GM19463 (cell line): ENCODE measurements around the gene NCOA5.

Experiments
- ATAC-seq: cut with Tn5 transposase; IDR thresholded peaks from one replicate; pipeline ENCODE4 v1.9.1; 2021; ENCODE audit warnings: mild to moderate bottlenecking, moderate library complexity; ENCODE audit not compliant: unreplicated experiment

NCOA5 gene

DNA sequence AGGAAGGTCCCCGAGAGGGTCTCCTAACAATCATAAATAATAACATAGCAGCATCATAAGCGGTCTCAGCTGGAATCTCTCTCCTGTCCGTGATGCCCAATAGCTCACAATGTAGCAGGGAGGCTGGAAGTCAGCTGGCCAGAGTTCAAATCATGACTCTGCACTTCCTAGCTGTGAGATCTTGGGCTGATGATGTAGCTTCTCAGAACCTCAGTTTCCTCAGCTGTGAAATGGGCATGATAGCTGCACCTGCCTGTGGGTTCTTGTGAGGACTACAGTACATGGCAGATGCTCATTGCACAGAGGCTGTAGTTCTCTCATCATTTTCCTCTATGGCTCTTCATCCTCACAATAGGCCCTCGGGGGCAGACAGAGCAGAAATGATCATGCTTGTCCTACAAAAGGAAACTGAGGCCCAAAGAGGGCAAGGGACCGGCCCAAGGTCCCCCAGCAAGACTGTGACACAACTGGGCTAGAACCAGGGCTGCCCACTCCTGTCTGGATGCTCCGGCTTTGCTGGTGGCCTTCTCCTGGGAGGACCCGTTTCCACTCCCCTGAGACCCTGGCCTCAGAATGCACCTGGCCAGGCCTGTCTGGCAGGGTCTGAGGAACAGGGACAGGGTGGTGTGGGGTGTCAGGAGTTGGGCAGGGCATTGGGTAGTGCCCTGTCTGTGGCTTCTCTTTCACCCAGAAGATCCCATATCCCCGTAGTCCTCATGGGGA lies 43.0 kb downstream of the NCOA5 start:
- ATAC-seq, result no peak

DNA sequence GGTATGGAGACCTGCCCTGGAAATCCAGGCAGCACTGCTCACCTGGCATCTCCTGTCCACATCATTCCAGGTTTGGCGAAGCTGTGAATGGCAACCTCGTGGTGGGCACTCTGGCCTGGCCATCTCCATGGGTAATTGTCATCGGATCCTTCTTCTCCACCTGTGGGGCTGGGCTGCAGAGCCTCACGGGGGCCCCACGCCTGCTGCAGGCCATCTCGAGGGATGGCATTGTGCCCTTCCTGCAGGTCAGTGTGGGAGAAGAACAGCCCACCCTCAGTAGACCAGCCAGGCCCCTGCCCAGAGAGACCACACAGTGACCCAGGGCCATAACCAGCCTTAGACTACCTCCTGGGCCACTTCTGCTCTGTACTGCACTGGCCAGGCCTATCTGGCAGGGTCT lies 44.9 kb downstream of the NCOA5 start:
- no peak for ATAC-seq

DNA sequence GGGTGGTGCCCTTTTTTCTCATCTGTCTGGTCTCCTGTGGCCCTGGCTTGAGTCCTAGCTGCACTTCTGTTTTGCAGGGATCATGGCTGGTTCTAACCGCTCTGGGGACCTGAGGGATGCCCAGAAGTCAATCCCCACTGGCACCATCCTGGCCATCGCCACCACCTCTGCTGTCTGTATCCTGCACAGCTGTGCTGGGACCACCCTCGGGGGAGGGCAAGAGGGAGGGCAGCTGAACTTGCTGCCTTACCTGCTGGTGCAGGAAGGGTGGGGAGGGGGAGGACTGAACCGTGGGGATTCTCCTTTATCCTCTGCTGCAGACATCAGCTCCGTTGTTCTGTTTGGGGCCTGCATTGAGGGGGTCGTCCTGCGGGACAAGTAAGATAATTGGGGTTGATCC lies 46.2 kb downstream of the NCOA5 start:
- ATAC-seq, result no peak

DNA sequence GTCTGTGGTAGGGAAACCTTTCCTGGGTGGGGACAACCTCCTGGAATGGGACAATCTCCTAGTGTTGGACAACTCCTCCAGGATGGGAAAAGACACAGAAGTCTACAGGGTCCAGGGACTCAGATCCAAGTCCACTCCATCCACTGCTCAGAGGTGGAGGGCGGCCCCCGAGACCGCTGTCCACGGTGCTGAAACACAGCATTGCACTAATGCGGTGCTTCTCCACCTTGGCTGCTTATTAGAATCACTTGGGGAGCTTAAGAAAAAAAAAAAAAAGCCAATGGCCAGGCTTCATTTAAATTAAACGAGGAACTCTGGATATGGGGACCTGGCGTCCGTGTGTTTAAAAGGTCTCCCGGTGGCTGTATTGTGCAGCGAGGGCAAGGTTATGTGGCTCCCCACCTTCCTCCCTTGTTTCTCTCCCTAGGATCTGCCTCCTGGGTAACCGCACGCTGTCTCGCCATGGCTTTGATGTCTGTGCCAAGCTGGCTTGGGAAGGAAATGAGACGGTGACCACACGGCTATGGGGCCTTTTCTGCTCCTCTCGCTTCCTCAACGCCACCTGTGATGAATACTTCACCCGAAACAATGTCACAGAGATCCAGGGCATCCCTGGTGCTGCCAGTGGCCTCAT lies 48.7 kb downstream of the NCOA5 start:
- no peak for ATAC-seq

DNA sequence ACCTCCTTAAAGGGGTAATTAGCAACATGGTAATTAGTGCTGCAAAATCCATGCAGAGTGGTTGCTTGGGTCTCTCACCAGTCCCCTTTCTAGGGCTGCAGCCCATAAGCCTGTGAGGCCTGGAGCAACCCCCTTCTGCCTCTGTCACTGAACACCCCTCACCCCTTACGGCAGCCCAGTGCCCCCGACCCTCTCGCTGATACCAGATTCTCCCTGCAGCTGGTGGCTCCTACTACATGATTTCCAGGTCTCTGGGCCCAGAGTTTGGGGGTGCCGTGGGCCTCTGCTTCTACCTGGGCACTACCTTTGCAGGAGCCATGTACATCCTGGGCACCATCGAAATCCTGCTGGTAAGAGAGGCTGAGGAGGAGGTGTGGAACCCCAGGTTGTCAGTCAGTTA lies 52.7 kb downstream of the NCOA5 start:
- no peak for ATAC-seq

DNA sequence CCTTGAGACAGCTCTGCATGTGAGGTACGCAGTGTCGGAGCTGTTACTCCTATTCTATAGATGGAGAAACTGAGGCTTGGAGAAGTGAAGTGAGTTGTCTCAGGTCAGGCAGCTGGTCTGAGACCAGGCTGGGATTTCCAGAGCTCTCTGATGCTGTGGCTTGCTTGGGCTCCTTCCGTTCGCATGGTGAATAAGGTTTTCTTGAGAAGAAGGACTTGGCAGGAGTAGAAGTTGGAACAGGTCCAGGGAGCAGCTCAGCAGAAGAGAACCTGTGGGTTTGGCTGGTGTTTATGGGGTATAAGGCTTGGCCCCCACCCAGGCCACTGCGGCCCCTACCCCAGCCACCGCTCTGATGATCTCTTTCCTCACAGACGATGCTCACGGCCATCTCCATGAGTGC lies 53.4 kb downstream of the NCOA5 start:
- no peak for ATAC-seq

DNA sequence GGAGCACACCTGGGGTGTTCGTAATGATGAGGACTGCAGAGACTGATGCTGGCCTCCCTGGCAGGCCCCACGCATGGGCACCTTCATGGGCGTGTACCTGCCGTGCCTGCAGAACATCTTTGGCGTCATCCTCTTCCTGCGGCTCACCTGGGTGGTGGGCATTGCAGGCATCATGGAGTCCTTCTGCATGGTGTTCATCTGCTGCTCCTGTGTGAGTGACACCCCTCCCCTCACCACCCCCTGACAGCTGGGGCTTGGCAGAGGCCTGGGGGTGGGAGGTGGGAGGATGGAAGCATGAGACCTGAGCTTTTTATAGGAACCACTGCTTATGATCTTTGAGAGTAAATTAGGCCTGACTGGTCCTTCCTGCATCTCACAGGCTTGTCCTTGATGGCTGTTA lies 54.0 kb downstream of the NCOA5 start:
- no peak for ATAC-seq

DNA sequence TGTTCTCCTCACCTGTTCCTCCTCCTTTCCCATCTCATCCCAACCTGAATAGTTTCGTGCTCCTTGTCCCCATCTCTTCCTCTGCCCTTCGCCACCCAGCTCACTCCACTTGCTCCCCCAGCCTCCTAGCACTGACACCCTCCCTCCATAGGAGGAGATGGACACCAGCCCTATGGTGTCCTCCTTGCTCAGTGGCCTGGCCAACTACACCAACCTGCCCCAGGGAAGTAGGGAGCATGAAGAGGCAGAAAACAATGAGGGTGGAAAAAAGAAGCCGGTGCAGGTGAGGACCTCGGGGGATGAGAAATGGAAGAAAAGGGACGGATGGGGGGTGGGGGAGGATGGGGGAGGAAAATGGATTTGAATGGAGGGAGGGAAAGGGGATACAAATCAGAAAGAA lies 54.5 kb downstream of the NCOA5 start:
- ATAC-seq, result no peak

DNA sequence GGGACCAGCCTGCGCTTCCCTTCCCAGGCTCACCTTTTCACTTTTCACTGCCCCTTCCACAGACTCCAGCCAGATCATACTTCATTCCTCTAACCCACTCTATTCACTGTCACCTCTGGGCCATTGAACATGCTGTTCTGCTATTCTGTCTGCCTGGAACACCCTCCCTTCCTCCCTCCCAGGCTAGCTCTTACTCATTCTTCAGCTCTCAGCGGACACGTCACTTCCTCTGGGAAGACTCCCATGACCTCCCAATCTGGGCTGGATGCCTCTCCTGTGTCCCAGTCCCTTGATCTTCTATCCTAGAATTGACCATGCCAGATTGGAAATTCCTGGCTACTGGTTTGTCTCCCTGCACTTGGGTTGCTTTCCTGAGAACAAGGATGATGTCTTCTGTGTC lies 55.7 kb downstream of the NCOA5 start:
- no peak for ATAC-seq

DNA sequence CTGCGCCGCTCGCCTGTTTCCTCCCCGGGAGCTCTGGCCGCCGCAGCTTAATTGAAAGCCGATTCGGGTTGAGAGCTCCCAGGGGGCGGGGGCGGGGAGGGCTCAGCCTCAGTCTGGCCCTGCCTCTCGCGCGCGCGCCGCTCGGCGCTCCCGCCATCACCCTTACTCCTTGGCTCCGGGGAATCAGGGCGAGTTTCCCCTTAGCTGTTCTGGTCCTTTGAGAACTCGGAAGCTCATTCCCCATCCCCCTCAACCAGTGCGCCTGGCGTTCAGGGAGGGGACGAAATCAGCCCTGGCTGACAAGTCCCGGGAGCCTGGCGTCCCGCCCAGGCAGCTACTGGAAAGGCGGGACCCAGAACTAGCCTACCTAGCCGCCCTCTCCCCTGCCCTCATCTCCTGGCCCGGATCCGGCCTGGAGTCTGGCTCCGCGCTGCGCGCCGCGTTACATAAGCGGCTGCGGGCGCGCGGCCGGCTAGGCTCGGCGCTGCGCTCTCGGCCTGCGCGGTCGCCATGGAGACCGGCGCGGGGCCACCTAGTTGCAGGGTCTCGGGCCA lies 58.0 kb downstream of the NCOA5 start:
- ATAC-seq, result no peak

DNA sequence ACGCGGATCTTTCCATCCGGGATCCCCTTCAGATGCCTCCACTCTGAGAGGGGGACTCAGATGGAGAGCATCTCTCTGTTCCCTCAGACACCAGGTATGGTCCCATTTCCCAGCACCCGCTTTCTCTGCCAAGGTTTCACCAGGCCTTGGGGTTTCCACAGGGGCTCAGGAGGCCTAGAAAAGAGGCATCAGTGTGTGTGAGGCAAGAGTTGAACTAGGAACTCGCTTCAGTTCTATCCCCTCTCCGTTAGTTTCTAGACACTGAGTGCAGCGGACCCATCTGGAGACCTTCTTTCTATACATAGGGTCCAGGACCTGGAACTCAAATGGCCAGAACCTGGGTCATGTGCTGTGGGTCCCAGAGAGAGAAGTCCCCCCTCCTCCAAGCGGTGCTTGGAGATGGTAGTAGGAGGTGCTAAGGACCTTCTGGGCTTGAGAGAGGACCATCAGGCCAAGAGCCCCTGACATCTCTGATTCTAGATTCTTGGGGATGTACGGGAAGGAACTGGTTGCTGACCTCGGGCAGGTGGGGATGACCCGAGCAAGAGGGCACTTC lies 58.7 kb downstream of the NCOA5 start:
- ATAC-seq, result no peak

DNA sequence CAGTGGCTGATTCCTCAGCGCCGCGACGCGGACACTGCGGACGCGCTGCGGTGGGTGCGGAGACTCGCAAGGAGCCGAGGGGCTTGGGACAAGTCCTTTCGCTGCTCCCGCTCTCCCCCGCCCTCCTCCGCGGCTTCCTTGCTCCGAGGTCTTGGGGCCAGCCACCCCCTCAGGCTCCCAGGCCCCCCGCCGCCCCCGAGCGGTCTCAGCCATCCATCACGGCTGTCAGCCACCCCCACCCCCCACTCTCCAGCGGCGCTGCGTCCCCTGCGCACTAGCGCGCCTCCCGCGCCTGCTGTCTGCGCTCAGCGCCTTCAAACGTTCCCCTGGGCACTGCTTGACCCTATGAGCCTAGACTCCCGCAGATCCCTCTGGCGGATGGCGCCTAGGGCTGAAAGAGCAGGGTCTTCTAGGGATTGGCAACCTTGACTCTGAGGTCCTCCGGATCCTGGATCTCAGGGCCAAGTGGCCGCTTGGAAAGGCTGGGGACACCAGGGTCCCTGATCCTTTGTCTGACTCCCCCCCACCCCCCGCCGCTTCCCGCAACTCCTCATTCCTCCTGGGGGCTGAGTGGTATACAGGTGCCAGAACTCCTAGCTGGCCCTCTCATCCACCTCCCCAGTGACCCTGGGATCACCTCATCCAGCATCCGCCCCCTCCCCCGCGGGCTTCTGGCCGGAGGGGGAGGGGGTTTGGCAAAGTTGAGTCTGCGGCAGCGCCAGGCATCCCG lies 59.3 kb downstream of the NCOA5 start:
- ATAC-seq, result no peak

DNA sequence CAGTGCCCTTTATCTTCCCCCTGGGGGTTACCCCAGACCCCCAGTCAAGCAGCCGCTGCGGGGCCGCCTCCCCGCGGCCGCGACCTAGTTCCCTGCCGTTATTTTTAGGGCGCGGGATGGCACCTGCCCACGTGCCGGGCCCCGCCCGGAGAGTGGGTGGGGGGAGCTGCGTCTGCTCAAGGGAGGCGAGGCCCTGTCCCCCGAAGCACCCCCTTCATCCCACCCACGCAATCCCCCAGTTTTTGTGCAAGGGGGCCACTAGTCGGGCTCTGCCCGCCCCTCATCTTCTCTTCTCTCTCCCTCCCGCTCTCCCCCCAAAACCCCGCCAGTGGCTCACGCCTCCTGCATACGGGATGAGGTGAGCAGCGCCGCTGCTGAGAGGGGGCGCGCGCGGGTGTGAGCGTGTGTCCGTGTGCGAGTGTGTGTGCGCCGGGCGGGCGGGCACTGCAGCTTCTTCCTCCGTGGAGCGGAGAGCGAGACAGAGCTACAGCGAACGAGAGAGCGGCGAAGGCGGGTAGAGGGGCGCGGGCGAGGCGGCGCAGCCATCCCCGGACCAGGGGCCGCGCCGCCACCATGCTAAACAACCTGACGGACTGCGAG lies 60.9 kb downstream of the NCOA5 start, which contains the start of gene SLC12A5:
Gene SLC12A5, plus strand, starts transcription at position 444 of the 600 bp plus-strand sequence. Its CDS starts 130 bp downstream, at position 574.
- ATAC-seq, result no peak

DNA sequence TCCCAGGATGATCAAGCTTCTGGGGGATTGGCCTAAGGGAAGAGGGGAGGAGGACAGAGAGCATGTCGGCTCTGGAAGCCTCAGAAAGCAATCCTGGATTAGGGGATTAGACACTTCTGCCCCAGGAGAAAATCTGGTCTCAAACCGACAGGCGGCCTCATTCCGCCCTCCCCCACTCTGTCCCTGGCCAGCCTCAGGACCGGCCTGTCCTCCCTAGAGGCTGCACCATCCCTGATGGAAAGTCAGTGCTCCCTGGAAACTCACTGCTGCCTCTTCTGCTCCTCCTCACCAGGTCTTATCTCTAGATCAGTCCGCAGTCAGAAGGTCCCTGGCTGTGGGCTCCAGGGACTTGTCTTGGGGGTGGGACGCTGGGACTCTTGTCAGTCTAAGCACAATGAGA lies 61.7 kb downstream of the NCOA5 start:
- no peak for ATAC-seq

DNA sequence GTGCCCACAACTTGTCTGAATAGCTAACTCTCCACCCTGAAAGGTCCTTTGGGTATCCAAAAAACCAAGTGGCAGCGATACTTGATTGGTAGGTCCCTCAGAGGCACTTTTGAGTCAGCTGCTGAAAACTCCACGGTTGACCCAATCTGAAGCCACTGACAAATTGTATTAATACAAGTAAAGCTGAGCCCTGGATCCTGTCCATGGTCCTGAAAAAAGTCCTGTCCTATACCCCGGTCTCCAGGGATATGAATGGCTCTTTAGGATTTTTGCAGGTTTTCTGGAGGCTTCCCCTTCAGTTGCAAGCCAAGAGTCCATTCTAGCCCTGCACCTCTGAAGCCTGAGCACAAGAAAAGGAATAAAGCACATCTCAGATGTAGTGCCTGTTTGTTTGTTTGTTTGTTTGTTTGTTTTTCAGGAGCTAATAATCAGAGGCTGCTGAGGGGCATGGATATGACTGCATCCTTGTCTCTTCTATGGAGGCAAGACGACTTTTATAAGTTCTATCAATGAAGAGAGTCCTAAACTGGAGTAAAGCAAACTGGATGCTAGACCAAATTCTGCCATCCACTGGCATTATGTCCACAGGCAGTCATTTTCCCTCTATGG lies 62.4 kb downstream of the NCOA5 start:
- ATAC-seq, result no peak

DNA sequence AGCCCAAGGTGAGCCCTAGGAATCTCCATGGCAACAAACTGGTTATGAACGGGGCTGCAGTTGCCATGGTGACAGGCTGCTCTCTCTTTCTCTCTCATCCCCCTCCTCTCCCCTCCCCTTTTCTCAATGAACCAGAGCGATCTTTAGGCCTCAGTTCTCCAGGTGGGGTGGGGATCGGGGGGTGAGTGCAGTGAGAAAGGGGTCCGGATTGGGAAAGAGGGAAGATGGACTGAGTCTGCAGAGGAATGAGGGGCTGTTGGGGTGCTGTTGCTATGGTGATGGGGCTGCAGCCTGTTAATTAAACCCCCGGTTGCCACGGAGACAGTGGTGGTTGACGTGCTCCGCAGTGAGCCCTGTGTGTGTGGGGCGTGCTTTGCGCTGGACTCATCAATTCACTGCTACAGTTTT lies 64.4 kb downstream of the NCOA5 start:
- no peak for ATAC-seq

DNA sequence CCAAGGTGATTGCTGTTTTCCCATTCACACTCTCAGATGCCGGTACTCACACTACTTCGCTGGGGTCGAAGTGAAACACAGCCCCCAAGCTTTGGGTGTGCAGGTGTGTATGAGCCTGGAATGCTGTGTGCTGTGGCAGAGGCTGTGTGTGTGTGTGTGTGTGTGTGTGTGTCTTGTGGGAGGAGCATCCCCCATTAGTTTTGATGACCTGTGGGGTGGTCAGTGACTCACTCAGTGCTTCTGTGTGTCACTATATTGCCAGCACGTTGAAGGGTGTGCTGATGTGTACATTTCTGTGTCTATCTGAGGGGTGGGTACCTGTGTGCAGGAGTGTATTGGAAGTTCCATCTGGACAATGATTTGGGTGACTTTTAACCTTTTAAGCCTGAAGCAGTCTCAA lies 65.8 kb downstream of the NCOA5 start:
- ATAC-seq, result no peak

DNA sequence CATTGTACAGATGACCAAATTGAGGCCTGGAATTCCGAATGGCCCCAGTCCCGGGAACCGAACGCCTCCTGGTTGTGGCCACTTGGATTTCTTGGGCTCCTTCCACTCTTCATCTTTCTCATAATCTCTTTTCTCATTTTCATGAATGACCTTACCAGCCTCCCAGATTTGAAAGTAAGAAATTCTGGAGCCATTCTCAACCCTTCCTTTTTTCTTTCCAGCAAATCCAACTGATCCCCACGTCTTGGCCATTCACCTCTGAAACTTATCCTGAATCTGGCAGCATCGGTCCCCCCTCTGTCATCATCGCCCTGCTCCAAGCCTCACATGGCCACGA lies 66.6 kb downstream of the NCOA5 start:
- no peak for ATAC-seq

DNA sequence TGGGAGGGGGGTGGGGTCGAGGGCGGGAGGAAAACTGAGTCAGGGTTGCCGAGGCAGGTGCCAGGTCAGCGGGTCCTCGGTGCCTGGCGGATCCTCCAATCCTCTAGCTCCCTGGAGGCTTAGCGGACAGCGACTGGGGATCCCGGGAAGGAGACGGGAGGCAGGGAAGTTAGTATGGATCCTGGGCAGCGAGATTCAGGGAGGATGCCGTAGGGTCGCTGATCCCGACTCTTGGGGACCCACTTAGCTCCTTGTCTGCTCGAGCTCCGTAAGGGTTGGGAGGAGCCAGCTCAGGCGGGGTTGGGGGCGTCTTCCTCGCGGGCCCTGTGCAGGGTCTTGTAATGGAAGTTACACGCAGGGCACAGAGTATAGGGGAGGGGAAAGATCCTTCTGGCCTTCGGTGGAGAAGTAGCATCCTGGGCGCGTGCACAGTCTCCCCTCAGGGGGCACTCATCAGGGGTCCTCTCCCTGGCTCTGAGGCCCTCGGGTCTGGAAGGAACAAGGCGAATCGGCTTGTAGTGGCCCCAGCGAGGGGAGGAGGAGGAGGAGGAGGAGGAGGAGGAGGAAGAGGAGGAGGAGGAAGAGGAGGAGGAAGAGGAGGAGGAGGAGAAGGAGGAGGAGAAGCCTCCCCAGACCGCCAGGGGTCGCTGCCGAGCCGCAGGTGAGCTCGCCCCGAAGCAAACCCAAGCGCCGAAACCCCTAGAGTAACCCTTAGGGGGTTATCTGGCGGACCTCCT lies 67.2 kb downstream of the NCOA5 start:
- no peak for ATAC-seq
